ENCODE data around the gene PIM1. TPM values are rescaled to one million over a fixed set of nuclear protein-coding genes. Genes with fewer than 3 reads are reported as not detected.

Gene PIM1
- total and polyA plus RNA-seq, 9 of the 15 experiments (the other 6 are each of a cell fraction or from before 2014, with no cell fraction given), result 19.0 to 789 (median 212) TPM

GRCh38 chr6:37126961-37127616 is 42.9 kb upstream of the PIM1 start:
- Histone ChIP-seq H3K36me3 (ENCODE audit: control insufficient read depth, insufficient read depth, low read length) (no peaks in the 10 kb centered on the region), H3K9me1 (ENCODE audit: control insufficient read depth, insufficient read depth, low read length) (no peaks in the 10 kb centered on the region), H2AFZ (ENCODE audit: low read depth, low read length) (peak overlapping the region; percentile 26), H3K4me2 (ENCODE audit: insufficient read depth, low read length) (no peak overlapping the region), H3K4me3 (no peak overlapping the region), H4K20me1 (replicated peaks; ENCODE audit: control insufficient read depth, insufficient read depth, low read length) (no peaks in the 10 kb centered on the region), H3K4me1 (replicated peaks in 1 of 2; ENCODE audit: control insufficient read depth in 2 of 2, insufficient read depth in 2 of 2, low read length in 2 of 2) (peaks cover 49 to 52% of the 10 kb centered on the region in 2 experiments), H3K9ac (ENCODE audit: insufficient read depth in 1 of 2, low read depth in 2 of 2, low read length in 2 of 2) (peak overlapping the region in 1 of 2 experiments; percentile 8; a peak in 1 of 4 replicates), H3K27me3 (ENCODE audit: control insufficient read depth in 2 of 2, insufficient read depth in 2 of 2, low read length in 2 of 2) (no peaks in the 10 kb centered on the region), H3K9me3 (replicated peaks; ENCODE audit: control insufficient read depth, insufficient read depth, low read depth, low read length) (no peaks in the 10 kb centered on the region), H3K79me2 (ENCODE audit: control insufficient read depth, insufficient read depth, low read length) (no peaks in the 10 kb centered on the region), H3K27ac (ENCODE audit: extremely low read depth, low read depth, low read length) (no peak overlapping the region)
- FAIRE-seq (no peak), ATAC-seq (no peak), DNase-seq (ENCODE audit: extremely low read depth in 1 of 4, low spot score in 3 of 4) (no peak)
- no TSS peak for BruUV-seq (replicated peaks)
- intact Hi-C loops (cut with micrococcal nuclease), result loop anchor here (5.0 kb wide), 1 partner anchor 360 kb away; no protein-coding TSS in a partner anchor
- 75% methylated on average over 1 of the region's 1 CpG for WGBS (ENCODE audit: insufficient coverage, low coverage, missing lambda C conversion rate)
- CTCF ChIA-PET (ENCODE audit: low intra/inter-chr PET ratio), result no interaction called here
- POLR2A ChIA-PET, result interaction anchor here (0.7 to 2.0 kb wide), 5 partner anchors 11 to 25 kb away, joined by 3 to 8 read pairs (median 5); no protein-coding TSS in a partner anchor
- TF ChIP-seq ATF6 (CRISPR knock-in tag; IDR thresholded peaks at IDR 0.05) (peak; percentile 21; the same call in 1 of the 2 replicates), PRPF4 (IDR thresholded peaks at IDR 0.05; ENCODE audit: insufficient read depth, low read depth, low read length, poor library complexity, severe bottlenecking) (no peak), HEY1 (CRISPR knock-in tag; IDR thresholded peaks at IDR 0.05; ENCODE audit: borderline replicate concordance) (no peak)
- in situ Hi-C loops (cut with MboI), result no loop called here
